GM18868 (cell line): ENCODE measurements around the gene CD300E.

ENCODE experiments used
- ATAC-seq: cut with Tn5 transposase; IDR thresholded peaks from one replicate; pipeline ENCODE4 v1.9.1; 2021; ENCODE audit warnings: mild to moderate bottlenecking, moderate library complexity; ENCODE audit not compliant: unreplicated experiment

The CD300E gene

GRCh38 chr17:74569020-74570003 lies 54.2 kb downstream of the CD300E start:
- no peak for ATAC-seq

- ATAC-seq = no peak
These were observed 55.2 kb downstream of the CD300E start for GRCh38 chr17:74568106-74568873.

GRCh38 chr17:74567397-74567796 lies 56.1 kb downstream of the CD300E start, which contains the start of gene CD300H:
Gene CD300H, minus strand, starts transcription at chr17:74567509.
- ATAC-seq = no peak

GRCh38 chr17:74566132-74566753 lies 57.3 kb downstream of the CD300E start:
- no peak for ATAC-seq

GRCh38 chr17:74565126-74565525 lies 58.4 kb downstream of the CD300E start:
- ATAC-seq = no peak

GRCh38 chr17:74563358-74563757 lies 60.2 kb downstream of the CD300E start:
- ATAC-seq = no peak

- ATAC-seq = no peak
These were observed 62.0 kb downstream of the CD300E start for GRCh38 chr17:74561586-74561985.
